Rectal smooth muscle tissue (tissue), 1 donor: ENCODE results near the gene HFM1.
"Not testable (repeated sequence)": the region's sequence is repeated elsewhere in the genome, so short reads cannot be mapped to it uniquely, and the experiment has no call there.

Source experiments
- H3K27ac ChIP-seq: one replicate; pipeline ENCODE4 v1.7.0; 2013; ENCODE audit warnings: low read depth, low read length, inconsistent platforms
- H3K27me3 ChIP-seq: one replicate; pipeline ENCODE4 v1.7.0; 2013; ENCODE audit warnings: low read length; ENCODE audit not compliant: control insufficient read depth, insufficient read depth
- H3K36me3 ChIP-seq: one replicate; pipeline ENCODE4 v1.7.0; 2013; ENCODE audit warnings: low read length; ENCODE audit not compliant: control insufficient read depth, insufficient read depth
- H3K4me1 ChIP-seq: one replicate; pipeline ENCODE4 v1.7.0; 2013; ENCODE audit warnings: low read length; ENCODE audit not compliant: control insufficient read depth, insufficient read depth
- H3K4me3 ChIP-seq: one replicate; pipeline ENCODE4 v1.7.0; 2013; ENCODE audit warnings: low read length
- H3K9ac ChIP-seq: one replicate; pipeline ENCODE4 v1.7.0; 2013; ENCODE audit warnings: low read length

HFM1 gene

GRCh38 chr1:91404151-91405012 is at the start of gene HFM1:
TSS of gene HFM1 (minus strand) at chr1:91404837. CDS start at chr1:91401082, 3,755 bp downstream.
- Histone ChIP-seq H3K9ac (peak within 1 kb of the TSS; percentile 80), H3K36me3 (no peaks in the 10 kb centered on the region), H3K4me3 (peak within 1 kb of the TSS; percentile 67), H3K27ac (peak within 1 kb of the TSS; percentile 93), H3K27me3 (no peaks in the 10 kb centered on the region), H3K4me1 (peaks cover 2% of the 10 kb centered on the region)

DNA sequence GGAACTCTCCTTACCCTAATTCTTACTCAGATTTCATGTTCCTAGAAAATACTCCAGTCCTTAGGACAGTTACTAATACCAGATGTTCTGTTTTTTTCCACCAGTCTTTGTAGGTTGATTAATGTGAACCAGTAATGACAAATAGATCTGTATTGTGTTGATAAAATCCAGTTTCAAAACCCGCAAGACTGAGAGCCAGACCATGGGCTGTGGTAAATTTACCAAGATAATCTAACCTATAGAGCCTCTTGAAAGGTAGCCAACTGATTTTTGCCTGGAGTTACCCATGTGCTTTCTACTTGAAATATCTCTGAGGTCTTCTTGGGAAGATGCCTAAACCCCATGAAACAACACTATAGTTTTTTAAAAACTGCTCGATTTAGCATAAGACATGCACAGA is 49.5 kb upstream of the HFM1 start:
- Histone ChIP-seq H3K4me3 (no peak overlapping the region), H3K27me3 (no peaks in the 10 kb centered on the region), H3K36me3 (no peaks in the 10 kb centered on the region), H3K9ac (no peak overlapping the region), H3K27ac (no peak overlapping the region), H3K4me1 (no peaks in the 10 kb centered on the region)

DNA sequence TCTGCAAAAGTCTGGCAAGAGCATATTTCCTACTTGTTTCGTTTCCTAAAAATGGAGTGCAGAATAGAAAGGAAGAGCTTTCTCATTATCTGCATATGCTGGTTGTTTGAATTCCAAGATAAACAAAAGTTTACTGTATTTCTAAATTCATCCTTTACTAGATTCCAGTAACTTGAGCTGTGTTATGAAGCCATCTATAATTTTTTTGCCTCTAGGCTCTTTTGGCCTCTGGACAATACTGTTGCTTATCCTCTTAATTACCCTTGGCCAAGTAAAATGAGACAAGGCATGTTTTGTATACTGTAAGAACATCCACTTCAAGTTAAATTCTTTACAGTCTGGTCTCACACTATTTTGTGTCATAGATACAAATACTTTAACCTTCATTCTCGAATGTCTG is 45.6 kb upstream of the HFM1 start:
- Histone ChIP-seq H3K9ac (no peak overlapping the region), H3K4me3 (no peak overlapping the region), H3K36me3 (no peaks in the 10 kb centered on the region), H3K4me1 (no peaks in the 10 kb centered on the region), H3K27me3 (no peaks in the 10 kb centered on the region), H3K27ac (no peak overlapping the region)

- not testable (repeated sequence) for H3K27ac ChIP-seq, H3K9ac ChIP-seq, H3K4me1 ChIP-seq, H3K36me3 ChIP-seq, H3K27me3 ChIP-seq, H3K4me3 ChIP-seq
Measured at GRCh38 chr1:91447782-91448181, 43.1 kb upstream of the HFM1 start.

DNA sequence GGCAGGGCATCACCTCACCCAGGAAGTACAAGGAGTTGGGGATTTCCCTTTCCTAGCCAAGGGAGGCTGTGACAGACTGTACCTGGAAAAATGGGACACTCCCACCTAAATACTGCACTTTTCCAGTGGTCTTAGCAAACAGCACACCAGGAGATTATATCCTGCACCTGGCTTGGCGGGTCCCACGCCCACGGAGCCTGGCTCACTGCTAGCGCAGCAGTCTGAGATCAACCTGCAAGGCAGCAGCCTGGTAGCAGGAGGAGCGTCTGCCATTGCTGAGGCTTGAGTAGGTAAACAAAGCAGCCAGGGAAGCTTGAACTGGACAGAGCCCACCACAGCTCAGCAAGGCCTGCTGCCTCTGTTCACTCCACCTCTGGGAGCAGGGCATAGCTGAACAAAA is 37.3 kb upstream of the HFM1 start:
- H3K9ac ChIP-seq, H3K4me1 ChIP-seq, H3K36me3 ChIP-seq, H3K27ac ChIP-seq, H3K27me3 ChIP-seq, H3K4me3 ChIP-seq: not testable (repeated sequence)

DNA sequence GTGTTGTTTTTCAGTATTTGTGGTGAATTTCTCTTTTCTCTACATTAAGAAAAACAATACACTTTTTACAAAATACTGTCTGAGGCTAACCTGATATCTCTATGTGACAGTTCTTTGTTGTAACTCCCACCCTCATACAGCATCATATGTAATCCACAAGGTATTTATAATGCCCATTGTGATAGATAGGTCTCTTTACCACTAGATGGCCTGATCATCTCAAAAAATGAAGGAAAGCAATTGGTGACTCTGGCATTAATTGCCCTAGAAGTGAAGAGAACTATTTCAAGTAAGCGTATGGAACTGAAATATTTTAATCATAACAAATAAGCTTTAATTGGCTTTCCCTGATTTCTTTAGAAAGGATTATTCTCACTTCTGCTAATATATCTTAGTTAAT is 36.2 kb upstream of the HFM1 start:
- Histone ChIP-seq H3K27me3 (no peaks in the 10 kb centered on the region), H3K4me3 (no peak overlapping the region), H3K9ac (no peak overlapping the region), H3K27ac (no peak overlapping the region), H3K36me3 (no peaks in the 10 kb centered on the region), H3K4me1 (no peaks in the 10 kb centered on the region)

DNA sequence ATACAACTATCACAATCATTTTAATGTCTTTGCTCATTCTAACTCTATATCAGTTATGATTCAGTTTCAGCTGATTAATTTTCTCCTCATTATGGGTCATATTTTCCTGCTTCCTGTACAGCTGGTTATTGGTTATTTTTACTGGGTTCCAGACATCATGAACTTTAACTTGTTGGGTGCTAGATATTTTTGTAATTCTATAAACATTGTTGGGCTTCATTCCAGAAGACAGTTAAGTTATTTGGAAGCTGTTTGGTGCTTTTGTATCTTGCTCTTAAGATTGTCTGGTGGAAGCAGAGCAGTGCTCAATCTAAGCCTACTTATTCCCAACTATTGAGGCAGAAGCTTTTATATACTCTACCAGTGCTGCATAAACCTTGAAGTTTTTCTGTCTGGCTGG is 34.4 kb upstream of the HFM1 start:
- H3K27ac ChIP-seq = no peak overlapping the region
- no peak overlapping the region for H3K9ac ChIP-seq
- H3K27me3 ChIP-seq = no peaks in the 10 kb centered on the region
- H3K4me3 ChIP-seq = no peak overlapping the region
- H3K4me1 ChIP-seq = no peaks in the 10 kb centered on the region
- no peaks in the 10 kb centered on the region for H3K36me3 ChIP-seq

GRCh38 chr1:91428182-91428798 is 23.7 kb upstream of the HFM1 start:
- no peaks in the 10 kb centered on the region for H3K27me3 ChIP-seq

GRCh38 chr1:91427741-91428140 is 23.1 kb upstream of the HFM1 start:
- Histone ChIP-seq H3K4me3 (no peak overlapping the region), H3K36me3 (no peaks in the 10 kb centered on the region), H3K4me1 (no peaks in the 10 kb centered on the region), H3K27me3 (no peaks in the 10 kb centered on the region), H3K9ac (no peak overlapping the region), H3K27ac (no peak overlapping the region)

More at GRCh38 chr1:91428182-91428798, 23.7 kb upstream of the HFM1 start:
- Histone ChIP-seq H3K4me1 (no peaks in the 10 kb centered on the region), H3K27ac (no peak overlapping the region), H3K36me3 (no peaks in the 10 kb centered on the region), H3K4me3 (no peak overlapping the region), H3K9ac (no peak overlapping the region)

DNA sequence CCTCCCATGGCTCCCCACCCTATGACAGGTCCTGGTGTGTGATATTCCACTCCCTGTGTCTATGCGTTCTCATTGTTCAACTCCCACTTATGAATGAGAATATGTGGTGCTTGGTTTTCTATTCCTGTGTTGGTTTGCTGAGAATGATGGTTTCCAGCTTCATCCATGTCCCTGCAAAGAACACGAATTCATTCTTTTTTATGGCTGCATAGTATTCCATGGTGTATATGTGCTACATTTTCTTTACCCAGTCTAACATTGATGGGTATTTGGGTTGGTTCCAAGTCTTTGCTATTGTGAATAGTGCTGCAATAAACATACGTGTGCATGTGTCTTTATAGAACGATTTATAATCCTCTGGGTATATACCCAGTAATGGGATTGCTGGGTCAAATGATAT is 17.9 kb upstream of the HFM1 start:
- not testable (repeated sequence) for H3K27ac ChIP-seq, H3K4me1 ChIP-seq, H3K27me3 ChIP-seq, H3K36me3 ChIP-seq, H3K9ac ChIP-seq, H3K4me3 ChIP-seq

- no peaks in the 10 kb centered on the region for H3K36me3 ChIP-seq
- H3K27ac ChIP-seq = no peak overlapping the region
- no peak overlapping the region for H3K9ac ChIP-seq
- H3K4me1 ChIP-seq = no peaks in the 10 kb centered on the region
- H3K4me3 ChIP-seq = no peak overlapping the region
- H3K27me3 ChIP-seq = no peaks in the 10 kb centered on the region
Measured at GRCh38 chr1:91412371-91412770, 7.7 kb upstream of the HFM1 start.

GRCh38 chr1:91406773-91407389 is 2.2 kb upstream of the HFM1 start:
- no peak overlapping the region for H3K4me3 ChIP-seq
- H3K27ac ChIP-seq = no peak overlapping the region
- H3K36me3 ChIP-seq = no peaks in the 10 kb centered on the region
- no peak overlapping the region for H3K9ac ChIP-seq
- H3K4me1 ChIP-seq = peaks cover 2% of the 10 kb centered on the region
- H3K27me3 ChIP-seq = no peaks in the 10 kb centered on the region
